CD4-positive, alpha-beta T cell treated with Interleukin-15 for 4 hours (primary cell): ENCODE results near the gene PTPN4.
"Not testable (repeated sequence)": the region's sequence is repeated elsewhere in the genome, so short reads cannot be mapped to it uniquely, and the experiment has no call there.

ENCODE experiments used
- DNase-seq: peaks from one replicate; pipeline ENCODE4 v3.0.0-alpha.2; 2020; ENCODE audit warnings: low spot score

PTPN4 gene

GRCh38 chr2:119766944-119767343 lies 7.2 kb downstream of the PTPN4 start:
- no peak for DNase-seq

DNA sequence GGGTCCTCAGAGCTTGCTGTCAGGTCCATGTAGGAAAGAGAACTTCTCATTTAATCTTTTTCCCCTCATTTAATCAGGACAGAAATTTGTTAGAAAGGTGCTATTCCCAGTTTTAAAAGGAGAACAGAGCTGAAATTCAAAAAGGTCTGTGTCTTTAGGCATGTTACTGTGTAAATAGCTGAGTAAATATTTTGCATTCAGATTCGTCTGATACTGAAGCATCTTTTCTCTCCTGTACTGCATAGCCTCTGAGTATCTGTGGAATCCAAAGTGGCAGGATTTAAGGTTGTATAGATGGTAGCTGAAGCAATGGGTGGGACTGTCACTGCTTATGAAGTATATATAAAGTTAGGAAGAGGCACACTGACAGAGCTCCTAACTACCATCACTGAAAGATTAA lies 9.0 kb downstream of the PTPN4 start:
- no peak for DNase-seq

- DNase-seq = no peak
Measured at GRCh38 chr2:119769645-119770044, 9.9 kb downstream of the PTPN4 start.

DNA sequence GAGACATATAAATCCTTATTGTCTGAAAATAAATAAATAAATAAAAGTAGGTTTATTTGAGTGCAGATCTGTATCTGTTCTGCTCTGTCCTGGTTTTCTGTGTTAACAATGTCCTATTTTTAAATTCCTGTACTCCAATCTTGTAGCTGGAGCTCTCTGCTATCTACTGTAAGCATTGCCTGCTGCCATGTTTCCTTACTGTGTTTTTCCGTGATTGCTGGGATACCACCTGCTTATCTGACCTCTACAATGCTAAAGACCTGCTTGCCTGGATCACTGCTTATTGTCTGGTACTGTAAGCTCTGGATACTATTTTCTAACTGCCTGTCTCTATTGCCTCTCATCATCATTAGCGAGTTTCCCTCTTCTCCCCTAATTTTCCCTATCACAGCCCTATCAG lies 11.6 kb downstream of the PTPN4 start:
- no peak for DNase-seq

DNA sequence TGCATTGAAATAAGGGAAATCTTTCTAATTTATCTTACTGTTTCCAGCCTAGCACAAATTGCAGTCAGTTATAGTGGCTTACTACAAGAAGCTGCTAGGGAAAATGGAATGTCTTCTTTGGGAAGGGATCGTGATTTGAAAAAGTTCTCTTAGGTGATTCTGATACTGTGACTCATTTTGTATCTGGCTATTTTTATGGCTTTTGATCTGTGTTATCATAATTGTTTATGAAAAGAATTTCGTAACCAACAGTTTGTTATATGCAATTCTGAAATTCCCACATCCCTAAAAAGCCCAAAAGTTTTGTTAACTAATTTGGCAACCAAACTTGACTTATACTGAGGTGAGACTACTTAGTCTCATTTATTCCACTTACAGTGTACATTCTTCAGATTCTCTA lies 12.4 kb downstream of the PTPN4 start:
- DNase-seq = no peak

GRCh38 chr2:119772767-119773166 lies 13.0 kb downstream of the PTPN4 start:
- no peak for DNase-seq

- no peak for DNase-seq
Measured at GRCh38 chr2:119774026-119774425, 14.3 kb downstream of the PTPN4 start.

GRCh38 chr2:119775102-119775501 lies 15.4 kb downstream of the PTPN4 start:
- no peak for DNase-seq

- DNase-seq = no peak
Measured at GRCh38 chr2:119782308-119783027, 22.7 kb downstream of the PTPN4 start.

DNA sequence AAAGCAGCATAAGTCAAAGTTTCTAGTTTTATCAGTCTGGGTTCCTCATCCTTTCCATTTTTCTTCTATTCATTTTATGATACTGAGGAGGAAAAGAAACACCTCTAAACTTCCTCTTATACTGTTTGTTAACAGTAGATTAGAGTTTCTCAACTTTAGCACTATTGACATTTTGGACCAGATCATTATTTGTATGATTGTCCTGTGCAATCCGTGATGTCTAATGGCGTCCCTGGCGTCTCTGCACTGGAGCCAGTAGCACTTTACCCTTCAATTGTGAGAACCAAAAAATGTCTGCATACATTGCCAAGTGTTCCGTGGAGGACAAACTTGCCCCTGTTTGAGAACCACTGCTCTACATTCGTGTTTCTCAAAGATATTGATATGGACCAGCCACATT lies 25.2 kb downstream of the PTPN4 start:
- DNase-seq = no peak

DNA sequence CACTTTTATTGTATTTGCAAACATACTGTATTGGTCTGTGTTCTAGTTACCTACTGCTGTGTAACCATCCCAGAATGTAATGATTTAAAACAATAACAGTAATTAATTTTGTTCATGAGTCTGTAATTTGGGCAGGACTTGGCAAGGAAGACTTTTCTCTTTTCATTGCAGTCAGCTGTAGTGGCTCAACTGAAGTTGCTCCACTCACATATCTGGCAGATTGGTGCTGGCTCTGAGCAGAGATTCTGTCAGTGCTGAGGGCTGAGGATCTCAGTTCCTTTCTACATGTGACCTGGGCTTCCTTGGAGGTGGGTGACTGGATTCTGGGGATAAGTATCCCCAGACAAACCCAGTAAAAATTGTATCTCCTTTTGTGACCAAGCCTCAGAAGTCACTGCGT lies 26.6 kb downstream of the PTPN4 start:
- no peak for DNase-seq

DNA sequence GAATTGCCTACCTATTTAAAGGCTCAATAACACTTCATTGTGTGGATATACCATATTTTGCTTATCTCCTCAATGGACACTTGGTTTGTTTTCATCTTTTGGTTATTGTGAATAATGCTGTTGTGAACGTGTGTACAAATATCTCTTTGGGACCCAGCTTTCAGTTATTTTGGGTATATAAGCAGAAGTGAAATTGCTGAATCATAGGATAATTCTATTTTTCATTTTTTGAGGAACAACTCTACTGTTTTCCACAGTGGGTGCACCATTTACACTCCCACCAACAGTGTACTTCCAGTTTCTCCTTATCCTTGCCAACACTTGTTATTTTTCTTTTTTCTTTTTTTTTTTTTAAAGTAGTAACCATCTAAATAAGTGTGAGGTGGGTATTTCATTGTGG lies 29.0 kb downstream of the PTPN4 start:
- DNase-seq = no peak

DNA sequence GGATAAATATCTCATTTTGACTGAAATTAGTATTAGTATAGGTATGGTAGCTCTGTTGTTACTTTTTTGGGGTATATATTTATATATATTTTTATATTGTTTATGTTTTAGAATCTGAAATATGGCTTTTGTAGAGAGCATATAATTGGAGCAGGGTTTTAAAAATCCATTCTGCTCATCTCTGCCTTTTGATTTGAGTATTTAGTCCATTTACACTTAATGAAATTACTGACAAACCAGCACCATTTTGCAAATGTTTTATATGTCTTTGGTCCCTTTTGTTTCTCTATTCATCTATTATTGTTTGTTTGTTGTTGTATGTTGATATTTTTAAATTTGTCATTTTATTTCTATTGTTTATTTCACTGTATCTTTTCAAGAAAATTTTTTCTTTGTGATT lies 30.7 kb downstream of the PTPN4 start:
- DNase-seq = no peak

- no peak for DNase-seq
Measured at GRCh38 chr2:119792907-119793312, 33.2 kb downstream of the PTPN4 start.

GRCh38 chr2:119794237-119794636 lies 34.5 kb downstream of the PTPN4 start:
- DNase-seq = no peak

GRCh38 chr2:119795309-119796303 lies 35.9 kb downstream of the PTPN4 start:
- no peak for DNase-seq

DNA sequence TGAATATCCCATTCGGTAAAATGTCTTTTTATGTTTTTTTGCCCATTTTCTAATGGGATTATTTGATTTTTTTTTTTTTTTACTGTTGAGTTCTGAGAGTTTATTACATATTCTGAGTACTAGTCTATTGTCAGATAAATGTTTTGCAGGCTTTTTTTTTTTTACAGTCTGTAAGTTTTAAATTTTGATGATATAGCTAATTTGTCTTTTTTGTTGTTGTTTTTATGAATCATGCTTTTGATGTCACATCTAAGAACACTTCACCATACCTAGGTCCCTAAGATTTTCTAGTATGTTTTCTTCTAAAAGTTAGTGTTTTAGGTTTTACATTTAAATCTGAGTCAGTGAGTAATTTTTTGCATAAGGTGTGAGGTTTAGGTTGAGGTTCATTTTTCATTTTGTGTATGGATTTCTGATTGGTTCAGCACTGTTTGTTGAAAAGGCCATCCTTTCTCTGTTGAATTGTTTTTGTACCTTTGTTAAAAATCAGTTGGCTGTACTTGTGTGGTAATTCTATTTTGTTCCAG lies 40.7 kb downstream of the PTPN4 start:
- no peak for DNase-seq

DNA sequence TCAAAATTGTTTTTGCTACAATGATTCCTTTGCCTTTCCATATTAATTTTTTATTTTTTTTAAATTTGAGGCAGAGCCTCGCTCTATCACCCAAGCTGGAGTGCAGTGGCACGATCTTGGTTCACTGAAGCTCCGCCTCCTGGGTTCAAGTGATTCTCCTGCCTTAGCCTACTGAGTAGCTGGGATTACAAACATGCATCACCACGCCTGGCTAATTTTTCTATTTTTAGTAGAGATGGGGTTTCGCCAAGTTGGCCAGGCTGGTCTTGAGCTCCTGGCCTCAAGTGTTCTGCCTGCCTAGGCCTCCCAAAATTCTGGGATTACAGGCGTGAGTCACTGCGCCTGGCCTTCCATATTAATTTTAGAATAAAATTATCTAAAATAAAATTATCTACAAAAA lies 41.3 kb downstream of the PTPN4 start:
- no peak for DNase-seq

GRCh38 chr2:119801989-119802388 lies 42.3 kb downstream of the PTPN4 start:
- not testable (repeated sequence) for DNase-seq

- no peak for DNase-seq
Measured at GRCh38 chr2:119803101-119803500, 43.4 kb downstream of the PTPN4 start.

GRCh38 chr2:119804409-119804808 lies 44.7 kb downstream of the PTPN4 start:
- not testable (repeated sequence) for DNase-seq

DNA sequence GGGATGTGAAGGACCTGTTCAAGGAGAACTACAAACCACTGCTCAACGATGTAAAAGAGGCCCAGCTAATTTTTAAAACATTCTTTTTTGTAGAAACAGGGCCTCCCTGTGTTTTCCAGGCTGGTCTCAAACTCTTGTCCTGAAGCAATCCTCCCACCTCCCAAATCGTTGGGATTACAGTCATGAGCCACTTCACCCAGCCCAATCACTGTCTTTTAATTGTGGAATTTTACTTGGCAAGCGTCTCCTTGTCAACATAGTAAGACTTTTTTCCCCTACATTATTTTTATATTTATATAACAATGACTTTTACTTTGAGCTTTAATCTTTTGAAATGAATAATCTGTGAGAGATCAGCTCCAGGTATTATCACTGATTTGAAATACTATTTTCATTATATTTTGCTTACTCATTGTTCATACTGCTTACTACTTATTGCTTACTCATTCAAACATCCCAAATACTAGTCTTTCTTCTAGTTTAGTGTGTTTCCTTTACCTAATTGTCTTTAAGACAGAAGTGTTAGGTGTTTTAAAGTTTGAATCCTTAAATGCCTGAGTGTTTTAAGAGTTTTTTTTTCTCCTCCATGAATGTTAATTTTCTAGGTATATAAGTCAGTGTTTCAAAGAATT lies 48.9 kb downstream of the PTPN4 start:
- no peak for DNase-seq
